Measurements from ENCODE around the gene JAML. TPM values are rescaled to one million over a fixed set of nuclear protein-coding genes. Genes with fewer than 3 reads are reported as not detected.

The JAML gene
- total RNA-seq, result 20.8 TPM

GRCh38 chr11:118224511-118225188, at the start of gene JAML:
TSS of gene JAML (minus strand) at chr11:118225011. CDS start at chr11:118214866, 10,145 bp downstream.
- peak; percentile 70 for ATAC-seq
- DNase-seq (ENCODE audit: low spot score), result no peak

GRCh38 chr11:118274186-118274585, 49.4 kb upstream of the JAML start:
- intact Hi-C loops (cut with DNase I), result no loop called here
- DNase-seq (ENCODE audit: low spot score), result no peak
- no peak for ATAC-seq

More at GRCh38 chr11:118224511-118225188, at the start of gene JAML:
- intact Hi-C loops (cut with DNase I), result no loop called here

GRCh38 chr11:118272001-118272400, 47.2 kb upstream of the JAML start:
- no peak for DNase-seq (ENCODE audit: low spot score)
- intact Hi-C loops (cut with DNase I), result no loop called here
- no peak for ATAC-seq

- DNase-seq (ENCODE audit: low spot score) (no peak), ATAC-seq (no peak)
- intact Hi-C loops (cut with DNase I), result no loop called here
Measured at GRCh38 chr11:118267486-118267885, 42.7 kb upstream of the JAML start.

- intact Hi-C loops (cut with DNase I), result no loop called here
- ATAC-seq, result no peak
- no peak for DNase-seq (ENCODE audit: low spot score)
Measured at GRCh38 chr11:118265954-118266353, 41.1 kb upstream of the JAML start.

- ATAC-seq (no peak), DNase-seq (ENCODE audit: low spot score) (no peak)
- intact Hi-C loops (cut with DNase I), result no loop called here
Measured at GRCh38 chr11:118264569-118265465, 40.0 kb upstream of the JAML start.

GRCh38 chr11:118263695-118264568, 39.1 kb upstream of the JAML start, which contains the start of gene MPZL2:
TSS of gene MPZL2 (minus strand) at chr11:118264297. CDS start at chr11:118264153, 144 bp downstream.
- DNase-seq (ENCODE audit: low spot score) (no peak), ATAC-seq (peak; percentile 50)
- intact Hi-C loops (cut with DNase I), result no loop called here

GRCh38 chr11:118263112-118263511, 38.3 kb upstream of the JAML start:
- intact Hi-C loops (cut with DNase I), result no loop called here
- no peak for DNase-seq (ENCODE audit: low spot score)
- ATAC-seq, result no peak

- intact Hi-C loops (cut with DNase I), result no loop called here
- ATAC-seq (no peak), DNase-seq (ENCODE audit: low spot score) (no peak)
Measured at GRCh38 chr11:118260353-118260752, 35.5 kb upstream of the JAML start.

- intact Hi-C loops (cut with DNase I), result no loop called here
- no peak for DNase-seq (ENCODE audit: low spot score)
- no peak for ATAC-seq
Measured at GRCh38 chr11:118259138-118259537, 34.3 kb upstream of the JAML start.

GRCh38 chr11:118258410-118258809, 33.6 kb upstream of the JAML start:
- intact Hi-C loops (cut with DNase I), result no loop called here
- DNase-seq (ENCODE audit: low spot score) (no peak), ATAC-seq (no peak)

- intact Hi-C loops (cut with DNase I), result no loop called here
- no peak for ATAC-seq
Measured at GRCh38 chr11:118252688-118253087, 27.9 kb upstream of the JAML start.

GRCh38 chr11:118251858-118252652, 27.2 kb upstream of the JAML start, which contains the start of gene MPZL3:
TSS of gene MPZL3 (minus strand) at chr11:118252365. CDS start at chr11:118252294, 71 bp downstream.
- intact Hi-C loops (cut with DNase I), result no loop called here
- ATAC-seq (peak; percentile 74), DNase-seq (ENCODE audit: low spot score) (peak; percentile 71)

More at GRCh38 chr11:118252688-118253087, 27.9 kb upstream of the JAML start:
- DNase-seq (ENCODE audit: low spot score), result no peak

GRCh38 chr11:118247041-118247440, 22.2 kb upstream of the JAML start:
- ATAC-seq (no peak), DNase-seq (ENCODE audit: low spot score) (no peak)
- intact Hi-C loops (cut with DNase I), result no loop called here

- DNase-seq (ENCODE audit: low spot score), result no peak
- intact Hi-C loops (cut with DNase I), result no loop called here
- no peak for ATAC-seq
Measured at GRCh38 chr11:118245936-118246562, 21.2 kb upstream of the JAML start.

- ATAC-seq (no peak), DNase-seq (ENCODE audit: low spot score) (no peak)
- intact Hi-C loops (cut with DNase I), result no loop called here
Measured at GRCh38 chr11:118243993-118244762, 19.4 kb upstream of the JAML start.

GRCh38 chr11:118243161-118243560, 18.4 kb upstream of the JAML start:
- intact Hi-C loops (cut with DNase I), result no loop called here
- DNase-seq (ENCODE audit: low spot score), result no peak
- no peak for ATAC-seq
